GM21390 (cell line): ENCODE measurements around the gene MFN1.
A peak's percentile ranks its signal among the peaks of the same experiment; 100 is the strongest.

Source experiments
- ATAC-seq: cut with Tn5 transposase; IDR thresholded peaks from one replicate; pipeline ENCODE4 v1.9.1; 2021; ENCODE audit not compliant: unreplicated experiment

MFN1 gene

GRCh38 chr3:179428876-179429548, 81.5 kb downstream of the MFN1 start:
- ATAC-seq, result no peak

DNA sequence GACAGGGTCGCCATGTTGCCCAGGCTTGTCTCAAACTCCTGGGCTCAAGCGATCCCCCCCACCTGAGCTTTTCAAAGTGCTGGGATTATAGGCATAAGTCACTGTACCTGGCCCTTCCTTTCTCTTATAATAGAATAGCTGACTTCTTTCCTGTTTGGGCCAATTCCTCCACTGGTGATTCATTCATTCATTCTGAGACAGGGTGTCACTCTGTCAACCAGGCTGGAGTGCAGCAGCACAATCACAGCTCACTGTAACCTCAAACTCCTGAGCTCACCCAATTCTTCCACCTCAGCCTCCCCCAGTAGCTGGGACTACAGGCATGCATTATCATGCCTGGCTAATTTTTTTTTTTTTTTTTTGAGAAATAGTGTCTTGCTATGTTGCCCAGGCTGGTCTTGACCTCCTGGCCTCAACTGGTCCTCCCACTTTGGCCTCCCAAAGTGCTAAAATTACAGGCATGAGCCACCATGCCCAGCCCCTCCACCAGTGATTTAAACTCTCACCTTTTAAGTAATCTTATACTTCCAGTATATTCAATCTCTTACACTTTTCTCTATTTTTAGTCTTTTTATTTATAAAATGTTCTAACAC, 82.9 kb downstream of the MFN1 start:
- no peak for ATAC-seq

GRCh38 chr3:179432021-179432420, 84.5 kb downstream of the MFN1 start:
- peak; percentile 69 for ATAC-seq

DNA sequence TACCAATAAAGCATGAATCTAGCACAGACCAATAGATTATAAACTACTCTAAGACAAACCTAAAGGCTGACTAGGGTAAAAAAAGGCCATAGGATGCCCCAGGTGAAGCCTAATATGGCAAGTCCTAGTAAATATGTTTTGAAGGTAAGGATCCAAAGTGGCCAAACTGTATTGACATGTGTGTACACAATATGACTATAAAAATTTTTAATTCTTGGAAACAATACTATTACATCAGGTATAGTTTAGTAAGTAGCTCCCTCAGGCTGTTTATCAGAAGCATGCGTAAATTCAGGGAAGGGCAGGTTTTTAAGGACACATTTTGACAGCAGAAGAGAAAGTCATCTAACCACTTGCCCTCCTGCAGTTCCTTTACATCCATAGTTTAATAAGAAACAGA, 84.9 kb downstream of the MFN1 start:
- ATAC-seq, result no peak

GRCh38 chr3:179436517-179436916, 89.0 kb downstream of the MFN1 start:
- no peak for ATAC-seq

- peak; percentile 90 for ATAC-seq
These were observed 91.3 kb downstream of the MFN1 start for GRCh38 chr3:179438841-179439240.
